ENCODE results near the gene GIMAP1. TPM values are rescaled to one million over a fixed set of nuclear protein-coding genes. Genes with fewer than 3 reads are reported as not detected.
"Not testable (repeated sequence)": the region's sequence is repeated elsewhere in the genome, so short reads cannot be mapped to it uniquely, and the experiment has no call there.

The GIMAP1 gene
- total RNA-seq: 13.3 and 16.7 TPM in 2 replicates

DNA sequence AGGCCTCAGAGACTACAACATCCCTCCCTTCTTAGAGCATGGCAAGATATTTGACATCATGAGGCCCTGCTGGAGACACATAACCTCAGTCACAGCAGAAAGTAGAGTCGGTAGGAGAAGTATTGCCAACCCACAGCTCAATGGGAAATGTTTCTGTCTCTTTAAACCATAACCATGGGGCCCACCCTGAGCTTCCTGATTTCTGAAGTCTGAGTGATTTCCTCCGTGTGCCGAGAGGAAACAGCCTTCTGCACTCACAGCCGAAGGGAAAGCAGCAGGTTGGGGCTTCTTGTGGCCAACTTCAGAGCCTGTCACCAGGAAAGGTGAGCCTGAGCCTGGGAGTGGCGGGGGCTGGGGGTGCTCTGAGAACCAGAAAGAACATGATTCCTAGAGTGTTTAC, at the start of gene GIMAP1:
TSS of gene GIMAP1 (plus strand) at position 246 of the 400 bp plus-strand sequence. CDS start 2,435 bp downstream, outside the sequence.
- peak; percentile 69 to 88 for DNase-seq (ENCODE audit: low read depth in 2 of 2)

GRCh38 chr7:150668472-150668911, 47.9 kb upstream of the GIMAP1 start:
- DNase-seq (ENCODE audit: low read depth in 2 of 2): no peak

- DNase-seq (ENCODE audit: low read depth in 2 of 2): no peak
Measured at GRCh38 chr7:150668977-150669376, 47.4 kb upstream of the GIMAP1 start.

GRCh38 chr7:150671798-150672585, 44.4 kb upstream of the GIMAP1 start:
- DNase-seq (ENCODE audit: low read depth in 2 of 2): not testable (repeated sequence)

GRCh38 chr7:150675714-150676113, 40.7 kb upstream of the GIMAP1 start:
- DNase-seq (ENCODE audit: low read depth in 2 of 2): no peak

GRCh38 chr7:150676276-150676675, 40.1 kb upstream of the GIMAP1 start:
- DNase-seq (ENCODE audit: low read depth in 2 of 2): peak in 1 of 2 donors; percentile 27

- peak; percentile 42 to 75 for DNase-seq (ENCODE audit: low read depth in 2 of 2)
Measured at GRCh38 chr7:150676854-150677253, 39.6 kb upstream of the GIMAP1 start.

- DNase-seq (ENCODE audit: low read depth in 2 of 2): not testable (repeated sequence)
Measured at GRCh38 chr7:150678601-150679000, 37.8 kb upstream of the GIMAP1 start.

DNA sequence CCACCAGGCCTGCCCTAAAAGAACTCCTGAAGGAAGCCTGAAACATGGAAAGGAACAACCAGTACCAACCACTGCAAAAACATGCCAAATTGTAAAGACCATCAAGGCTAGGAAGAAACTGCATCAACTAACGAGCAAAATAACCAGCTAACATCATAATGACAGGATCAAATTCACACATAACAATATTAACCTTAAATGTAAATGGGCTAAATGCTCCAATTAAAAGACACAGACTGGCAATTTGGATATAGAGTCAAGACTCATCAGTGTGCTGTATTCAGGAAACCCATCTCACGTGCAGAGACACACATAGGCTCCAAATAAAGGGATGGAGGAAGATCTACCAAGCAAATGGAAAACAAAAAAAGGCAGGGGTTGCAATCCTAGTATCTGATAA, 36.0 kb upstream of the GIMAP1 start:
- DNase-seq (ENCODE audit: low read depth in 2 of 2): not testable (repeated sequence)

DNA sequence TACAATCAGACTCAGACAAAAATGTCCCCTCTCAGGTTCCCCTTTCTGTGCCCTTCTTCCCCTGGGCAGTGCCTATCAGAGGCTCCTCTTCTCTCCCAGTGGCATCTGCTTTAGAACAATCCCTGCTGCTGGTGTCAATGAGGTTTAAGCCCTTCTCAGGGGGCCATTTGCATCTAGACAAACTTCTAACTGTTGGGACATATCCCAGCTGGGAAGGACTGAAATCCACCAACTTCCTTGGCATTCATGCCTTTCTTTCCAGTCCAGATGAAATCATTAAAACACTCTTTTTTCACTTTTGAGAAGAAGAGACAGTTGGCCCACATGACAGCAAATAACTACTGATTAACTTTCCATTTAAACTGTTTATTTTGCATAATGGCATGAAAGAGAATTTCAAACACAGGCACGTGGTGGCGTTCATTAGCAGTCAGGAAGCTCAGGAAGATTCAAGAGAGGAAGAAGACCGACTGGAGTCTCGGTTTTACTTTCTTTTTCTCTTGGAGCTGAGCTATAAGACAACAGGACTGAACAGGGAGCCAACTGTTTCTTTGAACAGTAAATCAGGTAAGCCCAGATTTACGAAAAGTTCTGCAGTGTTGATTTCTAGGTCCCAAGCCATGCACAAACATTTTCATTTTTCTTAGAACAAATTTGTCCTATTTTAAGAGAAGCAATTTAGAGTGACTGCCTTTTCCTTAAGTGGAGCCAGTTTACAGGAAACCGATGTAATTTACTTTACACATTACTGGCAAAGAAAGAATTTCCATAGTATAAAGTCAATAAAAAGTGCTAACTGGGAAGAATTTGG, 31.0 kb upstream of the GIMAP1 start, which contains the start of gene GIMAP2:
TSS of gene GIMAP2 (plus strand) at position 488 of the 811 bp plus-strand sequence. CDS start 1,354 bp downstream, outside the sequence.
- DNase-seq (ENCODE audit: low read depth in 2 of 2): peak; percentile 42 to 81

DNA sequence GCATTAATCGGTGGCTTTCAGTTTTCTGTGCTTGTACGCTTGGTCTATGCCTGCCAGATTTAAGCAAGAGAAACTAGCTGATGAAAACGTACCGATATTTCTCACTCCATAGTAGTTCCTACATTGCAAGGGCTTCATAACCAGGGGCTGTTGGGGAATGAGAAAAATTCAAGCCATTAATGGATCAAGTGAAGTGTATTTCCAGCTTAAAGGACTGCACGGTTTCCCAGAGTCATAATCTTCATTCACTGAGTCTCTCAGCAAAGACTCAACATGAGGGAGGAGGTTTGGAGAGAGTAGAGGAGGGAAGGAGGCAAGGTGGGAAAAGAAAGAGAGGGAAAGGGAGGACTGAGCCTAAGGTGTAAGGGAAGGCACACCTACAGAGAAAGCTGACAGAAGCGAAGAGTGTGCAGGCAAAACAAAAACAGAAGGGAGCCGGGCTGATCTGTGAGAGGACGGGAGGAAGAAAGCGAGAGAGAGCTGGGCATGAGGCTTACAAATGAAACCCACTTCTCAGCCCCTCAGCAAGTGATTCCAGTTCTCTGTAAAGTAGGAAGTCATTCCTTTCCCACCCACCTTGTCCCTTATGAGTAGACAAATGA, 30.3 kb upstream of the GIMAP1 start:
- DNase-seq (ENCODE audit: low read depth in 2 of 2): peak; percentile 40 to 50

DNA sequence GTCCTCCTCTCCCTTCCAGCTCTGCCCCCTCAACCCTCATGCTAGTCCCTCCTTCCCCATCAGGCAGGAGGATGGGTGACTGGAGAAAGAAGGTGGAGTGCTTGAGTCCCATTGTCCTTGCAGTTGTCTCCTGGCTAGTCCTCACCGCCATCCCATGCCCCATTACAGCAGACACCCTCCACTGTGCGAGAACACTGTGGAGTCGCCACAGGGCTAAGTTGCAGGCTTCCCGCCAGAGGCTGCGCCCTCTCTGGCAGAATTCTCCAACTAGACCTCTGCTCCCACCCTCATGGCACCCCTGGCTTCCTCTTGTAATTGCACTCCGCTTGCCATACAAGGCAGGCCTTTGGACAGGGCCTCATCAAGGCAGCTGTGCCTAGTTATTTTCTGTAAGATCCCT, 27.8 kb upstream of the GIMAP1 start:
- DNase-seq (ENCODE audit: low read depth in 2 of 2): no peak

DNA sequence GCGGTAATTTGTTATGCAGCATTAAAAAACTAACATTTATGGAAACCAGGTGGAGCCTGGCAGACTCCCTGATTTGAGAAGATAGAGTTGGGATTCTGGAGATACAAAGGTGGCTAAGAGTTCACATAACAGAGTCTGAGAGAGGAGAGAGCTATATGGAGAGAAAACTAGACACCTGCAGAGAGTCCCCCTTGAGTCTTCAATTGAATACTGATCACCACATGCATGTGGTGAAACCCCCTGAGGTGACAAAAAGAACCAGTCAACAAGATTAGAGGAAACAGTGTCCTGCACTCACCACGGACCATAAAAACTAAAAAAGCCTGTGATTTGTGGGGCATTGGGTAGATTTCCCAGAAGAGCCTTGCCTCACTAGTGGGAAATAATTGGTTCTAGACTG, 20.8 kb upstream of the GIMAP1 start:
- no peak for DNase-seq (ENCODE audit: low read depth in 2 of 2)

- DNase-seq (ENCODE audit: low read depth in 2 of 2): no peak
Measured at GRCh38 chr7:150703209-150703608, 13.2 kb upstream of the GIMAP1 start.

- DNase-seq (ENCODE audit: low read depth in 2 of 2): no peak
Measured at GRCh38 chr7:150715293-150715692, 1.1 kb upstream of the GIMAP1 start.

DNA sequence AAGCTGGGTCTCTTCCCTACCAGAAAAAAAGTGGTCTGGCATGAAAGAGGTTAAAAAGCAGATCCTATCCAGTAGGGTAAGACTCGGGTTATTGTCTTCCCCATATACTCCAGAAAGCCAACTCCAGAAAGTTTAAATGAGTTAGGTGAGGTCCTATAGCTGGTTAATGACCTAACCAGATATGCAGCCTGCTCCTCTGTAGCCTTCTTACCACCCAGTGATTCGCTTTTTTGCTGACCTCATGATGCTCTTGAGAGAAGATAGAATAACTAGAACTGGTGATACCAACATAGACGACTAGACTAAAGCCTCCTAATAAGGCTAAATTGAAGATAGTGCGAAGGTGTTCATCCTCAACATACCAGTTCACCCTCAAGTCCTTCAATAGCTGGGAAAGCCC, 675 bp upstream of the GIMAP1 start:
- DNase-seq (ENCODE audit: low read depth in 2 of 2): peak in 1 of 2 donors; percentile 28

DNA sequence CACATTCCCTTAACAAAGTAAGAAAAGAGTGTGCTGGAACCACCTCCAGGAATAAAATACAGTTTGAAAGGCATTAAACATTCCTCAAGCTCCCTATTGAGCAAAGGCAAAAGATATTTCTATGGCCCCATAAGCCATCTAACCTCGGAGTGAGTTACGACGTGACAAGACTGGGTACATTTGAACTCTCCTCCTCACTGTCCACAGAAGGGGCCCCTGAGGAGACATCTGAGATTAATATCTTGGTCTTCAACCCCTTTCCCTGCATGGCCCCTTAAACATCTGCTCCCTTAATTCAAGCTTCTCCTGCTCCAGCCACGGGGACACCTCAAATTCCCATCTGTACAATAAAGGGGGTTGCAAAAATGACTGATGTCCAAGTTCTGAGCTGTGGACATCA, 526 bp downstream of the GIMAP1 start:
- DNase-seq (ENCODE audit: low read depth in 2 of 2): no peak

GRCh38 chr7:150717814-150718420, 1.5 kb downstream of the GIMAP1 start:
- DNase-seq (ENCODE audit: low read depth in 2 of 2): peak in 1 of 2 donors; percentile 35

GRCh38 chr7:150719436-150719835, 3.0 kb downstream of the GIMAP1 start:
- no peak for DNase-seq (ENCODE audit: low read depth in 2 of 2)

DNA sequence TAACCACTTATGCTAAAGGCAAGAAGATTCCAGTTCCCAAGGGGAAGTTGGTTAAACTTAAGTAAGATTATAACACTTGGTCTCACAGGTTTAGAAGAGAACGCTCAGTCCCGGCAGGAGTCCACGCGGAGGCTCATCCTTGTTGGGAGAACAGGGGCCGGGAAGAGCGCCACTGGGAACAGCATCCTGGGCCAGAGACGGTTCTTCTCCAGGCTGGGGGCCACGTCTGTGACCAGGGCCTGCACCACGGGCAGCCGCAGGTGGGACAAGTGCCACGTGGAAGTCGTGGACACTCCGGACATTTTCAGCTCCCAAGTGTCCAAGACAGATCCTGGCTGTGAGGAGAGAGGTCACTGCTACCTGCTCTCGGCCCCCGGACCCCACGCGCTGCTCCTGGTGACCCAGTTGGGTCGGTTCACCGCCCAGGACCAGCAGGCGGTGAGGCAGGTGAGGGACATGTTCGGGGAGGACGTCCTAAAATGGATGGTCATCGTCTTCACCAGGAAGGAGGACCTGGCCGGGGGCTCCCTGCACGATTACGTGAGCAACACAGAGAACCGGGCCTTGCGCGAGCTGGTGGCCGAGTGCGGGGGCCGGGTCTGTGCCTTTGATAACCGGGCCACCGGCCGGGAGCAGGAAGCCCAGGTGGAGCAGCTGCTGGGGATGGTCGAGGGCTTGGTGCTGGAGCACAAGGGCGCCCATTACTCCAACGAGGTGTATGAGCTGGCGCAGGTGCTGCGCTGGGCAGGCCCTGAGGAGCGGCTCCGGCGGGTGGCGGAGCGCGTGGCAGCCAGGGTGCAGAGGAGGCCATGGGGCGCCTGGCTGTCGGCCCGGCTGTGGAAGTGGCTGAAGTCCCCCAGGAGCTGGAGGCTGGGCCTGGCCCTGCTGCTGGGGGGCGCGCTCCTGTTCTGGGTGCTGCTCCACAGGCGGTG, 3.8 kb downstream of the GIMAP1 start:
- no peak for DNase-seq (ENCODE audit: low read depth in 2 of 2)
